ENCODE results near the gene AATK. TPM values are rescaled to one million over a fixed set of nuclear protein-coding genes. Genes with fewer than 3 reads are reported as not detected.

The AATK gene
- polyA plus RNA-seq, 1 of the 3 experiments (the other 2 are of a cell fraction): 0.51 TPM

GRCh38 chr17:81166033-81166492, at the start of gene AATK (continued):
- TF ChIP-seq, protein P1, sequence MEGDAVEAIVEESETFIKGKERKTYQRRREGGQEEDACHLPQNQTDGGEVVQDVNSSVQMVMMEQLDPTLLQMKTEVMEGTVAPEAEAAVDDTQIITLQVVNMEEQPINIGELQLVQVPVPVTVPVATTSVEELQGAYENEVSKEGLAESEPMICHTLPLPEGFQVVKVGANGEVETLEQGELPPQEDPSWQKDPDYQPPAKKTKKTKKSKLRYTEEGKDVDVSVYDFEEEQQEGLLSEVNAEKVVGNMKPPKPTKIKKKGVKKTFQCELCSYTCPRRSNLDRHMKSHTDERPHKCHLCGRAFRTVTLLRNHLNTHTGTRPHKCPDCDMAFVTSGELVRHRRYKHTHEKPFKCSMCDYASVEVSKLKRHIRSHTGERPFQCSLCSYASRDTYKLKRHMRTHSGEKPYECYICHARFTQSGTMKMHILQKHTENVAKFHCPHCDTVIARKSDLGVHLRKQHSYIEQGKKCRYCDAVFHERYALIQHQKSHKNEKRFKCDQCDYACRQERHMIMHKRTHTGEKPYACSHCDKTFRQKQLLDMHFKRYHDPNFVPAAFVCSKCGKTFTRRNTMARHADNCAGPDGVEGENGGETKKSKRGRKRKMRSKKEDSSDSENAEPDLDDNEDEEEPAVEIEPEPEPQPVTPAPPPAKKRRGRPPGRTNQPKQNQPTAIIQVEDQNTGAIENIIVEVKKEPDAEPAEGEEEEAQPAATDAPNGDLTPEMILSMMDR (IDR thresholded peaks at IDR 0.05): no peak

DNA sequence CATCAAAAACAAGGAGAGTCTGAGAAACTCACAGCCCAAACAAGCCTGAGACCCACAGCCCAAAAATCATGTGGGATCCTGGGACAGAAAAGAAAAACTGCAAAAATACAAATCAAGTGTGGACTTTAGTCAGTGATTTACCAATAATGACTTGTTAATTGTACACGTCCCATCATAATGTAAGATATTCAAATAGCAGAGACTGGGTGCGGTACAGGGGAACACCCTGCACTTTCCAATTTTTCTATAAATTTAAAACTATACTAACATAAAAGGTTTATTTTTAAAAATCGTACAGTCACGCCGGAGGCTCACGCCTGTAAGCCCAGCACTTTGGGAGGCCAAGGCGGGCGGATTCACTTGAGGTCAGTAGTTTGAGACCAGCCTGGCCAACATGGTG, 48.0 kb upstream of the AATK start:
- Histone ChIP-seq H3K4me3 (ENCODE audit: low read depth in 2 of 2, low read length in 1 of 2) (no peak overlapping the region), H3F3A (replicated peaks; ENCODE audit: insufficient read depth) (no peaks in the 10 kb centered on the region), H3K4me2 (no peak overlapping the region), H3K9me2 (no peaks in the 10 kb centered on the region), H3K9me3 (no peaks in the 10 kb centered on the region), H3K4me1 (ENCODE audit: control insufficient read depth in 1 of 2, insufficient read depth in 2 of 2, low read depth in 1 of 2, low read length in 1 of 2) (no peaks in the 10 kb centered on the region), H3K9ac (no peak overlapping the region), H3K36me3 (replicated peaks in 1 of 2; ENCODE audit: control insufficient read depth in 1 of 2, insufficient read depth in 2 of 2, low read length in 1 of 2) (peaks cover 0 to 2% of the 10 kb centered on the region in 2 experiments), H2AFZ (ENCODE audit: low read depth) (no peak overlapping the region), H4K20me1 (ENCODE audit: insufficient read depth) (no peaks in the 10 kb centered on the region), H3K27ac (ENCODE audit: low read depth in 2 of 2, low read length in 1 of 2) (no peak overlapping the region), H3K27me3 (ENCODE audit: insufficient read depth) (no peaks in the 10 kb centered on the region), H3K79me2 (ENCODE audit: insufficient read depth) (0 out of 2 replicates have a peak, but pooled peaks cover 7% of the 10 kb centered on the region)
- ChIA-PET POLR2A (interaction anchor here (1.2 kb wide), 1 partner anchor 9 kb away, joined by 3 read pairs; the partner anchor contains the start of gene CEP131), CTCF (interaction anchor here (1.0 to 1.8 kb wide), 2 partner anchors 13 to 28 kb away, joined by 3 to 7 read pairs; no protein-coding TSS in a partner anchor)
- TF ChIP-seq MXI1 (IDR thresholded peaks at IDR 0.05; ENCODE audit: low read depth, low read length) (no peak), TAF1 (IDR thresholded peaks at IDR 0.05; ENCODE audit: borderline replicate concordance, low read depth, low read length) (no peak), TEAD4 (IDR thresholded peaks at IDR 0.05; ENCODE audit: borderline replicate concordance, insufficient read depth) (no peak), RFX5 (IDR thresholded peaks at IDR 0.05; ENCODE audit: low read length) (no peak), GATA2 (CRISPR knock-in tag; IDR thresholded peaks at IDR 0.05) (no peak), GABPA (IDR thresholded peaks at IDR 0.05; ENCODE audit: low read depth) (no peak), NFIC (IDR thresholded peaks at IDR 0.05; ENCODE audit: borderline replicate concordance) (no peak), EP300 (IDR thresholded peaks at IDR 0.05; ENCODE audit: borderline replicate concordance in 1 of 2, low read depth in 1 of 2, low read length in 1 of 2) (no peak), USF1 (IDR thresholded peaks at IDR 0.05; ENCODE audit: borderline replicate concordance, low read depth) (no peak), SIN3A (IDR thresholded peaks at IDR 0.05; ENCODE audit: borderline replicate concordance, low read depth, low read length) (no peak), EZH2phosphoT487 (IDR thresholded peaks at IDR 0.05; ENCODE audit: borderline replicate concordance, low read depth) (no peak), USF2 (IDR thresholded peaks at IDR 0.05; ENCODE audit: borderline replicate concordance, low read depth, low read length) (no peak), ELF1 (IDR thresholded peaks at IDR 0.05) (no peak), MEF2A (IDR thresholded peaks at IDR 0.05; ENCODE audit: borderline replicate concordance, low read depth) (no peak), POLR2AphosphoS5 (IDR thresholded peaks at IDR 0.05; ENCODE audit: low read depth, low read length) (no peak), YY1 (IDR thresholded peaks at IDR 0.05; ENCODE audit: low read depth) (no peak), RAD21 (IDR thresholded peaks at IDR 0.05; ENCODE audit: low read length) (no peak)
- TF ChIP-seq, protein P2, sequence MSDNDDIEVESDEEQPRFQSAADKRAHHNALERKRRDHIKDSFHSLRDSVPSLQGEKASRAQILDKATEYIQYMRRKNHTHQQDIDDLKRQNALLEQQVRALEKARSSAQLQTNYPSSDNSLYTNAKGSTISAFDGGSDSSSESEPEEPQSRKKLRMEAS (IDR thresholded peaks at IDR 0.05; ENCODE audit: low read depth): no peak
- TF ChIP-seq, protein P3, sequence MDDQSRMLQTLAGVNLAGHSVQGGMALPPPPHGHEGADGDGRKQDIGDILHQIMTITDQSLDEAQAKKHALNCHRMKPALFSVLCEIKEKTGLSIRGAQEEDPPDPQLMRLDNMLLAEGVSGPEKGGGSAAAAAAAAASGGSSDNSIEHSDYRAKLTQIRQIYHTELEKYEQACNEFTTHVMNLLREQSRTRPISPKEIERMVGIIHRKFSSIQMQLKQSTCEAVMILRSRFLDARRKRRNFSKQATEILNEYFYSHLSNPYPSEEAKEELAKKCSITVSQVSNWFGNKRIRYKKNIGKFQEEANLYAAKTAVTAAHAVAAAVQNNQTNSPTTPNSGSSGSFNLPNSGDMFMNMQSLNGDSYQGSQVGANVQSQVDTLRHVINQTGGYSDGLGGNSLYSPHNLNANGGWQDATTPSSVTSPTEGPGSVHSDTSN (IDR thresholded peaks at IDR 0.05): no peak
- TF ChIP-seq, protein P4, sequence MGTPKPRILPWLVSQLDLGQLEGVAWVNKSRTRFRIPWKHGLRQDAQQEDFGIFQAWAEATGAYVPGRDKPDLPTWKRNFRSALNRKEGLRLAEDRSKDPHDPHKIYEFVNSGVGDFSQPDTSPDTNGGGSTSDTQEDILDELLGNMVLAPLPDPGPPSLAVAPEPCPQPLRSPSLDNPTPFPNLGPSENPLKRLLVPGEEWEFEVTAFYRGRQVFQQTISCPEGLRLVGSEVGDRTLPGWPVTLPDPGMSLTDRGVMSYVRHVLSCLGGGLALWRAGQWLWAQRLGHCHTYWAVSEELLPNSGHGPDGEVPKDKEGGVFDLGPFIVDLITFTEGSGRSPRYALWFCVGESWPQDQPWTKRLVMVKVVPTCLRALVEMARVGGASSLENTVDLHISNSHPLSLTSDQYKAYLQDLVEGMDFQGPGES (IDR thresholded peaks at IDR 0.05; ENCODE audit: low read depth, low read length): no peak
- WGBS (ENCODE audit: low lambda C conversion rate): 97% methylated on average over 8 of the region's 8 CpGs
- DNase-seq: no peak
